Smooth muscle cell (in vitro differentiated cells): ENCODE results near the gene SIRPD. TPM values are rescaled to one million over a fixed set of nuclear protein-coding genes. Genes with fewer than 3 reads are reported as not detected.

Experiments
- DNase-seq: peaks from one replicate; lab custom pipeline; 2025; ENCODE audit not compliant: unreplicated experiment; lab: John Stamatoyannopoulos, UW
- H2AFZ ChIP-seq: fragments of 200-600 bp; sonication (generic); 2 replicates; pipeline ENCODE4 v1.6.0; 2016; ENCODE audit warnings: antibody characterized with exemption, low read depth, mild to moderate bottlenecking
- H3F3A ChIP-seq: fragments of 200-600 bp; sonication (generic); 2 replicates; pipeline ENCODE4 v1.6.0; 2017; ENCODE audit warnings: antibody characterized with exemption, low read depth
- H3K27ac ChIP-seq: fragments of 200-600 bp; sonication (generic); 2 replicates; pipeline ENCODE4 v1.5.1; 2016; ENCODE audit warnings: low read depth, mild to moderate bottlenecking
- H3K27me3 ChIP-seq: fragments of 200-600 bp; sonication (generic); 2 replicates; pipeline ENCODE4 v1.6.1; 2016; ENCODE audit warnings: low read depth, mild to moderate bottlenecking
- H3K36me3 ChIP-seq: fragments of 200-600 bp; sonication (generic); 2 replicates; pipeline ENCODE4 v1.5.1; 2016; ENCODE audit warnings: low read depth
- H3K4me1 ChIP-seq: fragments of 200-600 bp; sonication (generic); 2 replicates; pipeline ENCODE4 v1.5.1; 2016; ENCODE audit warnings: low read depth
- H3K4me2 ChIP-seq: fragments of 200-600 bp; sonication (generic); 2 replicates; pipeline ENCODE4 v1.6.0; 2016; ENCODE audit warnings: mild to moderate bottlenecking
- H3K4me3 ChIP-seq: fragments of 200-600 bp; sonication (generic); 2 replicates; pipeline ENCODE4 v1.5.1; 2016; ENCODE audit warnings: mild to moderate bottlenecking
- H3K79me2 ChIP-seq: fragments of 200-600 bp; sonication (generic); 2 replicates; pipeline ENCODE4 v1.6.0; 2016; ENCODE audit warnings: low read depth, mild to moderate bottlenecking
- H3K9ac ChIP-seq: fragments of 200-600 bp; sonication (generic); 2 replicates; pipeline ENCODE4 v1.6.0; 2016; ENCODE audit warnings: low read depth
- H3K9me3 ChIP-seq: fragments of 200-600 bp; sonication (generic); replicated peaks from 2 replicates; pipeline ENCODE4 v1.5.1; 2016; ENCODE audit warnings: low read depth
- H4K20me1 ChIP-seq: fragments of 200-600 bp; sonication (generic); 2 replicates; pipeline ENCODE4 v1.6.0; 2016; ENCODE audit warnings: low read depth
- WGBS: methylation state at CpG from one replicate; pipeline ENCODE4 v1.1.7; 2016; ENCODE audit warnings: low lambda C conversion rate; 5-methylcytosine and 5-hydroxymethylcytosine counted together
- polyA plus RNA-seq: library from polyadenylated mRNA; unstranded; fragments of >200 nt; fragmentation: Nextera tagmentation; extraction: Ambion mirVana; gene quantifications from 2 replicates; pipeline ENCODE4 v1.2.1, GENCODE V29; 2016
- total RNA-seq: library from RNA; depleted of rRNA; stranded (reverse); fragments of >200 nt; gene quantifications from 2 replicates; pipeline ENCODE4 v1.2.3, GENCODE V29; 2014
- TF ChIP-seq, protein P1 (sequence below): fragments of 200-600 bp; sonication (generic); IDR thresholded peaks from 2 replicates; pipeline ENCODE4 v1.5.1; 2017; ENCODE audit warnings: borderline replicate concordance, mild to moderate bottlenecking, antibody characterized with exemption; ENCODE audit not compliant: insufficient read depth, poor library complexity, severe bottlenecking

Gene SIRPD
- total and polyA plus RNA-seq, 2 experiments from 2014 or later: not detected

DNA sequence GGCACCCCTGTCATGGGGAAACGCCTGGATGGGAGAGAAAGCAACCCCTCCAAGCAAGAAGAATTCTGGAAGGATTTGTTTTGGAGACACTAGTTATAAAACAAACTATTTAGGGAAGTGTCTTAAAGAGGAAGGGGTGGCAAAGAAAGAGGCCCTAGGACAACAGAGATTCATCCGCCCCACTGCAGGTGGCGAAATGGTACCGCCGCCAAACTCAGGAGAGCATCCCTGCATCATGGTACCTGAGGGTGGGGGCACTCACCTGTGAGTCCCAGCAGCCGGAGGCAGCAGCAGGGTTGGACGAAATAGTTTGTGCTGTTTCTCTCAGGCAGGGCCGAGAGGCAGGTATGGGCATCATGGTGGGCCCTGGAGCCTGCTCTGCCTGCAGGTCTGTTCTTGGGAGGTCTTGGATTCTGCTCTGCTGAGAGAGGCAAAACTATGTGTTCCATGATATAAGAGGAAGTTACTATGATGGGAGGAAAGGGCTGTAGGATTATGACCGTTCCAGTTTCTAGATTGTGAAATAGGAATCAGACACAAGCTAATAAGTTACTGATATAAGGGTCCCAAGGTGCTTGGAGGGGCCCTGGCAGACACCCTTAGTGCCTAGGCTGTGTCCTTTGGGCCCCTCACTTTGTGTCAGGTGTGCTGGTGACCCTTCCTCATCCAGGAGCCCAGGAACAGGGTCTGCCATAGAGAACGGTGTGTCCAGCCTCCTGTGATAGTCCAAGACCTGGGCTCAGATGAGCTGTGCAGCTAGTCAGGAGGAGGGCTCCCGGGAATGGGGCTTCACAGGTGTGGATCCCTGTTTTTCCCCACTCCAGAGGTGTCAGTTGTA lies 20.4 kb downstream of the SIRPD start:
- H3K4me3 ChIP-seq: no peak overlapping the region
- H3K4me2 ChIP-seq: no peak overlapping the region
- H3K4me1 ChIP-seq: no peaks in the 10 kb centered on the region
- H3K9ac ChIP-seq: no peak overlapping the region
- H3F3A ChIP-seq: no peaks in the 10 kb centered on the region
- no peaks in the 10 kb centered on the region for H3K79me2 ChIP-seq
- no peaks in the 10 kb centered on the region for H3K27me3 ChIP-seq
- H2AFZ ChIP-seq: no peak overlapping the region
- no peaks in the 10 kb centered on the region for H4K20me1 ChIP-seq
- DNase-seq: no peak
- no peaks in the 10 kb centered on the region for H3K9me3 ChIP-seq
- no peaks in the 10 kb centered on the region for H3K36me3 ChIP-seq
- H3K27ac ChIP-seq: no peak overlapping the region
- TF ChIP-seq, protein P1, sequence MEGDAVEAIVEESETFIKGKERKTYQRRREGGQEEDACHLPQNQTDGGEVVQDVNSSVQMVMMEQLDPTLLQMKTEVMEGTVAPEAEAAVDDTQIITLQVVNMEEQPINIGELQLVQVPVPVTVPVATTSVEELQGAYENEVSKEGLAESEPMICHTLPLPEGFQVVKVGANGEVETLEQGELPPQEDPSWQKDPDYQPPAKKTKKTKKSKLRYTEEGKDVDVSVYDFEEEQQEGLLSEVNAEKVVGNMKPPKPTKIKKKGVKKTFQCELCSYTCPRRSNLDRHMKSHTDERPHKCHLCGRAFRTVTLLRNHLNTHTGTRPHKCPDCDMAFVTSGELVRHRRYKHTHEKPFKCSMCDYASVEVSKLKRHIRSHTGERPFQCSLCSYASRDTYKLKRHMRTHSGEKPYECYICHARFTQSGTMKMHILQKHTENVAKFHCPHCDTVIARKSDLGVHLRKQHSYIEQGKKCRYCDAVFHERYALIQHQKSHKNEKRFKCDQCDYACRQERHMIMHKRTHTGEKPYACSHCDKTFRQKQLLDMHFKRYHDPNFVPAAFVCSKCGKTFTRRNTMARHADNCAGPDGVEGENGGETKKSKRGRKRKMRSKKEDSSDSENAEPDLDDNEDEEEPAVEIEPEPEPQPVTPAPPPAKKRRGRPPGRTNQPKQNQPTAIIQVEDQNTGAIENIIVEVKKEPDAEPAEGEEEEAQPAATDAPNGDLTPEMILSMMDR: no peak
- 84% methylated on average over 11 of the region's 11 CpGs for WGBS

DNA sequence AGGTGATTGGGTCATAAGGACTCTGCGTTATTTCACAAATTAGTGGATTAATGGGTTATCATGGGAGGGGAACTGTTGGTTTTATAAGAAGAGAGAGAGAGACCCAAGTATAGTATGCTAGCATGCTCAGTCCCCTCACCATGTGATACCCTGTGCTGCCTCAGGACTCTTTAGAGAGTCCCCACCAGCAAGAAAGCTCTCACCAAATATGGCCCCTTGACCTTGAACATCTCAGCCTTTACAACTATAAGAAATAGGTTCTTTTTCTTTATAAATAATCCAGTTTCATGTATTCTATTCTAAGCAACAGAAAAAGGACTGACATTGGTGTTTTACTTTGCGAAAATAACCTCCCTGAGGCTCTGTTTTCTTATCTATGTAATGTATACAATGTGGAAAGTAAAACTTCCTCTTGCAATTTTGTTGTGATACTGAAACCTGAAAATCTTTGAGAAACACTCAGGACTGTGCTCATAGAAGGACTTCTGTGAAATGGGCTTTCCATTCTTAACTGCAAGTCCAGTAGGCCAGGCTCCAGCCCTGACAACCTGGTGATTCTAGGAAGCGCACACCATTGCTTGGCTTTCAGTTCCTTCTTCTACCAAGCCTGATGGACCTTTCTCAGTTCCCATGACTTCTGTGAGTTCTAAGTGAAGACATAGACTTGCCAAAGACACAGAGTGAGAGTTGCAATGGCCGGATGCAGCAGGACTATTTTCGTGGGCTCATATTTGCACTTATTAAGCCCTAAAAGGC lies 21.9 kb downstream of the SIRPD start:
- Histone ChIP-seq H3K79me2 (no peaks in the 10 kb centered on the region), H3K36me3 (no peaks in the 10 kb centered on the region), H2AFZ (no peak overlapping the region), H3K27me3 (no peaks in the 10 kb centered on the region), H4K20me1 (no peaks in the 10 kb centered on the region), H3K4me2 (no peak overlapping the region), H3K27ac (no peak overlapping the region), H3K9ac (no peak overlapping the region), H3K4me1 (no peaks in the 10 kb centered on the region), H3K4me3 (no peak overlapping the region), H3K9me3 (no peaks in the 10 kb centered on the region), H3F3A (no peaks in the 10 kb centered on the region)
- no peak for DNase-seq
- 83% methylated on average over 5 of the region's 5 CpGs for WGBS
- TF ChIP-seq, protein P1: no peak

DNA sequence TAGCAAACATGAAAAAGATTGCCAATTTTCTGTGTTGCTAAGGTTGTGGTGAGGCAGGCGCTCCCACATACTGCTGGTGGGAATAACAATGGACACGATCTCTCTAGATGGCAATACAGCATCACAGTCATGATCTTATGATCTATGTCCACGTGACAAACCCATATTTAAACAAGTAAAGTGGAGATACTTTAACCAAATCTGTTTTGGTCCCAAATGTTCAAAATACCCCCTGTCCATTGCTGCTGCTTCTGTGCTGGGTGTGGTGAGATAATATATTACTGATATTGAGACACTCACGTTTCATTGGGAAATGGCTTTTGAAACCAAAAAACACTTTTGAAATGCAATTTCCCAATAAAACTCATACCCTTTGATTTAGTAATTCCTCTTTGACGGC lies 23.0 kb downstream of the SIRPD start:
- no peak for DNase-seq
- Histone ChIP-seq H3K4me3 (no peak overlapping the region), H3K9me3 (no peaks in the 10 kb centered on the region), H3K9ac (no peak overlapping the region), H3K79me2 (no peaks in the 10 kb centered on the region), H3F3A (no peaks in the 10 kb centered on the region), H3K4me2 (no peak overlapping the region), H3K4me1 (no peaks in the 10 kb centered on the region), H3K27me3 (no peaks in the 10 kb centered on the region), H2AFZ (no peak overlapping the region), H3K27ac (no peak overlapping the region), H3K36me3 (no peaks in the 10 kb centered on the region), H4K20me1 (no peaks in the 10 kb centered on the region)
- TF ChIP-seq, protein P1: no peak
- 84% methylated on average over 5 of the region's 5 CpGs for WGBS
